ENCODE measurements around the gene CEP112.

Gene CEP112

GRCh38 chr17:66152756-66153155, 39.2 kb downstream of the CEP112 start:
- Mint-ChIP-seq H3K27ac (no peak overlapping the region), H3K27me3 (ENCODE audit: low read depth) (no peaks in the 10 kb centered on the region), H3K4me3 (no peak overlapping the region), H3K36me3 (ENCODE audit: low read depth) (peaks cover 81% of the 10 kb centered on the region), H3K4me1 (no peaks in the 10 kb centered on the region), H3K9me3 (peaks cover 33% of the 10 kb centered on the region)
- TF ChIP-seq CTCF (IDR thresholded peaks at IDR 0.05; ENCODE audit: unreplicated experiment in 3 of 3) = no peak

GRCh38 chr17:66150708-66151107, 41.2 kb downstream of the CEP112 start:
- H3K4me3 Mint-ChIP-seq = no peak overlapping the region
- H3K27me3 Mint-ChIP-seq (ENCODE audit: low read depth) = no peaks in the 10 kb centered on the region
- no peaks in the 10 kb centered on the region for H3K4me1 Mint-ChIP-seq
- H3K27ac Mint-ChIP-seq = no peak overlapping the region
- H3K36me3 Mint-ChIP-seq (ENCODE audit: low read depth) = peaks cover 67% of the 10 kb centered on the region
- H3K9me3 Mint-ChIP-seq = peaks cover 17% of the 10 kb centered on the region
- no peak for TF ChIP-seq CTCF (IDR thresholded peaks at IDR 0.05; ENCODE audit: unreplicated experiment in 3 of 3)

GRCh38 chr17:66149562-66149961, 42.4 kb downstream of the CEP112 start:
- no peaks in the 10 kb centered on the region for H3K4me1 Mint-ChIP-seq
- peaks cover 11% of the 10 kb centered on the region for H3K9me3 Mint-ChIP-seq
- peaks cover 58% of the 10 kb centered on the region for H3K36me3 Mint-ChIP-seq (ENCODE audit: low read depth)
- no peak for TF ChIP-seq CTCF (IDR thresholded peaks at IDR 0.05; ENCODE audit: unreplicated experiment in 3 of 3)
- H3K27ac Mint-ChIP-seq = no peak overlapping the region
- no peak overlapping the region for H3K4me3 Mint-ChIP-seq
- no peaks in the 10 kb centered on the region for H3K27me3 Mint-ChIP-seq (ENCODE audit: low read depth)

- Mint-ChIP-seq H3K4me1 (no peaks in the 10 kb centered on the region), H3K9me3 (peaks cover 8% of the 10 kb centered on the region), H3K27me3 (ENCODE audit: low read depth) (no peaks in the 10 kb centered on the region), H3K27ac (no peak overlapping the region), H3K4me3 (no peak overlapping the region), H3K36me3 (ENCODE audit: low read depth) (peaks cover 45% of the 10 kb centered on the region)
- no peak for TF ChIP-seq CTCF (IDR thresholded peaks at IDR 0.05; ENCODE audit: unreplicated experiment in 3 of 3)
These were observed 45.5 kb downstream of the CEP112 start for GRCh38 chr17:66146394-66146793.

- Mint-ChIP-seq H3K9me3 (peaks cover 2% of the 10 kb centered on the region), H3K4me1 (no peaks in the 10 kb centered on the region), H3K36me3 (ENCODE audit: low read depth) (peaks cover 38% of the 10 kb centered on the region), H3K27ac (no peak overlapping the region), H3K4me3 (no peak overlapping the region), H3K27me3 (ENCODE audit: low read depth) (no peaks in the 10 kb centered on the region)
- no peak for TF ChIP-seq CTCF (IDR thresholded peaks at IDR 0.05; ENCODE audit: unreplicated experiment in 3 of 3)
These were observed 48.2 kb downstream of the CEP112 start for GRCh38 chr17:66143657-66144282.

- Mint-ChIP-seq H3K36me3 (ENCODE audit: low read depth) (peaks cover 42% of the 10 kb centered on the region), H3K27ac (no peak overlapping the region), H3K9me3 (peaks cover 2% of the 10 kb centered on the region), H3K4me1 (no peaks in the 10 kb centered on the region), H3K27me3 (ENCODE audit: low read depth) (no peaks in the 10 kb centered on the region), H3K4me3 (no peak overlapping the region)
- TF ChIP-seq CTCF (IDR thresholded peaks at IDR 0.05; ENCODE audit: unreplicated experiment in 3 of 3) = no peak
These were observed 49.5 kb downstream of the CEP112 start for GRCh38 chr17:66142428-66142827.
